ENCODE measurements around the gene TMEM19.

Gene TMEM19

GRCh38 chr12:71656740-71657139 is 29.1 kb upstream of the TMEM19 start:
- Mint-ChIP-seq H3K36me3 (ENCODE audit: low read depth) (peaks cover 41% of the 10 kb centered on the region), H3K9me3 (no peaks in the 10 kb centered on the region), H3K4me3 (no peak overlapping the region), H3K27ac (no peak overlapping the region), H3K27me3 (ENCODE audit: low read depth) (no peaks in the 10 kb centered on the region), H3K4me1 (ENCODE audit: low read depth) (peaks cover 33% of the 10 kb centered on the region)

GRCh38 chr12:71661977-71662530 is 23.8 kb upstream of the TMEM19 start:
- Mint-ChIP-seq H3K9me3 (no peaks in the 10 kb centered on the region), H3K36me3 (ENCODE audit: low read depth) (peaks cover 34% of the 10 kb centered on the region)

GRCh38 chr12:71662849-71663560 is 22.9 kb upstream of the TMEM19 start:
- H3K4me1 Mint-ChIP-seq (ENCODE audit: low read depth), result peaks cover 26% of the 10 kb centered on the region
- H3K27ac Mint-ChIP-seq, result peak overlapping the region; percentile 99
- peaks cover 31% of the 10 kb centered on the region for H3K36me3 Mint-ChIP-seq (ENCODE audit: low read depth)
- no peaks in the 10 kb centered on the region for H3K27me3 Mint-ChIP-seq (ENCODE audit: low read depth)
- peak overlapping the region; percentile 99 for H3K4me3 Mint-ChIP-seq
- H3K9me3 Mint-ChIP-seq, result no peaks in the 10 kb centered on the region

More at GRCh38 chr12:71661977-71662530, 23.8 kb upstream of the TMEM19 start:
- Mint-ChIP-seq H3K27ac (peak overlapping the region; percentile 99), H3K4me1 (ENCODE audit: low read depth) (peaks cover 27% of the 10 kb centered on the region), H3K4me3 (peak overlapping the region; percentile 99), H3K27me3 (ENCODE audit: low read depth) (no peaks in the 10 kb centered on the region)

- peaks cover 25% of the 10 kb centered on the region for H3K4me1 Mint-ChIP-seq (ENCODE audit: low read depth)
- peaks cover 28% of the 10 kb centered on the region for H3K36me3 Mint-ChIP-seq (ENCODE audit: low read depth)
- H3K27me3 Mint-ChIP-seq (ENCODE audit: low read depth), result no peaks in the 10 kb centered on the region
- peak within 1 kb of the TSS; percentile 99 for H3K27ac Mint-ChIP-seq
- H3K4me3 Mint-ChIP-seq, result peak within 1 kb of the TSS; percentile 99
- H3K9me3 Mint-ChIP-seq, result no peaks in the 10 kb centered on the region
These were observed 22.1 kb upstream of the TMEM19 start, which contains the start of the genes THAP2 and ZFC3H1 for GRCh38 chr12:71663561-71664410. Gene THAP2 (plus strand): TSS chr12:71664301. CDS start chr12:71664510, 209 bp downstream. Gene ZFC3H1 (minus strand): TSS chr12:71663848. CDS start chr12:71663610, 238 bp downstream.

- Mint-ChIP-seq H3K27me3 (ENCODE audit: low read depth) (no peaks in the 10 kb centered on the region), H3K4me3 (peak overlapping the region; percentile 99), H3K27ac (peak overlapping the region; percentile 99), H3K4me1 (ENCODE audit: low read depth) (peaks cover 19% of the 10 kb centered on the region), H3K36me3 (ENCODE audit: low read depth) (peaks cover 20% of the 10 kb centered on the region), H3K9me3 (no peaks in the 10 kb centered on the region)
These were observed 21.3 kb upstream of the TMEM19 start for GRCh38 chr12:71664411-71665089.

GRCh38 chr12:71665090-71665463 is 20.8 kb upstream of the TMEM19 start:
- H3K4me1 Mint-ChIP-seq (ENCODE audit: low read depth), result peaks cover 19% of the 10 kb centered on the region
- no peaks in the 10 kb centered on the region for H3K9me3 Mint-ChIP-seq
- peak overlapping the region; percentile 99 for H3K27ac Mint-ChIP-seq
- H3K4me3 Mint-ChIP-seq, result peak overlapping the region; percentile 99
- H3K27me3 Mint-ChIP-seq (ENCODE audit: low read depth), result no peaks in the 10 kb centered on the region
- peaks cover 18% of the 10 kb centered on the region for H3K36me3 Mint-ChIP-seq (ENCODE audit: low read depth)

- Mint-ChIP-seq H3K27me3 (ENCODE audit: low read depth) (no peaks in the 10 kb centered on the region), H3K36me3 (ENCODE audit: low read depth) (peaks cover 18% of the 10 kb centered on the region), H3K9me3 (no peaks in the 10 kb centered on the region), H3K4me1 (ENCODE audit: low read depth) (peaks cover 21% of the 10 kb centered on the region), H3K27ac (no peak overlapping the region), H3K4me3 (no peak overlapping the region)
These were observed 19.6 kb upstream of the TMEM19 start for GRCh38 chr12:71666259-71666658.

- no peak overlapping the region for H3K27ac Mint-ChIP-seq
- H3K9me3 Mint-ChIP-seq, result no peaks in the 10 kb centered on the region
- no peak overlapping the region for H3K4me3 Mint-ChIP-seq
- H3K36me3 Mint-ChIP-seq (ENCODE audit: low read depth), result peaks cover 7% of the 10 kb centered on the region
- peaks cover 7% of the 10 kb centered on the region for H3K4me1 Mint-ChIP-seq (ENCODE audit: low read depth)
- H3K27me3 Mint-ChIP-seq (ENCODE audit: low read depth), result peaks cover 4% of the 10 kb centered on the region
These were observed 14.6 kb upstream of the TMEM19 start for GRCh38 chr12:71671311-71671710.

GRCh38 chr12:71671816-71672215 is 14.1 kb upstream of the TMEM19 start:
- H3K4me3 Mint-ChIP-seq, result no peak overlapping the region
- no peak overlapping the region for H3K27ac Mint-ChIP-seq
- H3K27me3 Mint-ChIP-seq (ENCODE audit: low read depth), result peaks cover 4% of the 10 kb centered on the region
- H3K9me3 Mint-ChIP-seq, result no peaks in the 10 kb centered on the region
- peaks cover 7% of the 10 kb centered on the region for H3K4me1 Mint-ChIP-seq (ENCODE audit: low read depth)
- H3K36me3 Mint-ChIP-seq (ENCODE audit: low read depth), result peaks cover 7% of the 10 kb centered on the region

GRCh38 chr12:71682466-71682865 is 3.4 kb upstream of the TMEM19 start:
- Mint-ChIP-seq H3K27me3 (ENCODE audit: low read depth) (no peaks in the 10 kb centered on the region), H3K4me1 (ENCODE audit: low read depth) (peaks cover 5% of the 10 kb centered on the region), H3K9me3 (no peaks in the 10 kb centered on the region), H3K36me3 (ENCODE audit: low read depth) (no peaks in the 10 kb centered on the region), H3K4me3 (no peak overlapping the region), H3K27ac (no peak overlapping the region)

GRCh38 chr12:71683633-71684032 is 2.2 kb upstream of the TMEM19 start:
- Mint-ChIP-seq H3K9me3 (no peaks in the 10 kb centered on the region), H3K27me3 (ENCODE audit: low read depth) (no peaks in the 10 kb centered on the region), H3K4me1 (ENCODE audit: low read depth) (peaks cover 11% of the 10 kb centered on the region), H3K4me3 (no peak overlapping the region), H3K27ac (no peak overlapping the region), H3K36me3 (ENCODE audit: low read depth) (no peaks in the 10 kb centered on the region)

- Mint-ChIP-seq H3K27ac (no peak overlapping the region), H3K4me1 (ENCODE audit: low read depth) (peaks cover 11% of the 10 kb centered on the region), H3K9me3 (no peaks in the 10 kb centered on the region), H3K36me3 (ENCODE audit: low read depth) (no peaks in the 10 kb centered on the region), H3K27me3 (ENCODE audit: low read depth) (no peaks in the 10 kb centered on the region), H3K4me3 (no peak overlapping the region)
These were observed 1.8 kb upstream of the TMEM19 start for GRCh38 chr12:71684081-71684480.

GRCh38 chr12:71685312-71685906 is 473 bp upstream of the TMEM19 start:
- no peaks in the 10 kb centered on the region for H3K9me3 Mint-ChIP-seq
- no peaks in the 10 kb centered on the region for H3K27me3 Mint-ChIP-seq (ENCODE audit: low read depth)
- H3K27ac Mint-ChIP-seq, result peak overlapping the region; percentile 91
- no peaks in the 10 kb centered on the region for H3K36me3 Mint-ChIP-seq (ENCODE audit: low read depth)
- peak overlapping the region; percentile 92 for H3K4me3 Mint-ChIP-seq
- H3K4me1 Mint-ChIP-seq (ENCODE audit: low read depth), result peaks cover 11% of the 10 kb centered on the region

- Mint-ChIP-seq H3K27me3 (ENCODE audit: low read depth) (no peaks in the 10 kb centered on the region), H3K4me1 (ENCODE audit: low read depth) (peaks cover 11% of the 10 kb centered on the region), H3K27ac (peak overlapping the region; percentile 91), H3K36me3 (ENCODE audit: low read depth) (no peaks in the 10 kb centered on the region), H3K4me3 (peak overlapping the region; percentile 92), H3K9me3 (no peaks in the 10 kb centered on the region)
These were observed 760 bp downstream of the TMEM19 start for GRCh38 chr12:71686658-71687025.
